Neuronal stem cell (in vitro differentiated cells): ENCODE data around the gene AOAH.

Experiments used
- DNase-seq: peaks from one replicate; pipeline ENCODE4 v3.0.0-alpha.2; 2013; ENCODE audit warnings: low spot score
- H2AFZ ChIP-seq: one replicate; pipeline ENCODE4 v1.6.1; 2013; ENCODE audit warnings: mild to moderate bottlenecking, low read length, inconsistent platforms
- H2AK5ac ChIP-seq: 2 replicates; pipeline ENCODE4 v1.6.1; 2013; ENCODE audit warnings: low read depth, mild to moderate bottlenecking, inconsistent platforms, low read length, moderate library complexity, mixed read lengths
- H2BK120ac ChIP-seq: 2 replicates; pipeline ENCODE4 v1.6.1; 2013; ENCODE audit warnings: low read depth, mild to moderate bottlenecking, inconsistent platforms, low read length, moderate library complexity, mixed read lengths
- H2BK12ac ChIP-seq: one replicate; pipeline ENCODE4 v1.6.1; 2013; ENCODE audit warnings: low read length, inconsistent platforms
- H2BK15ac ChIP-seq: 2 replicates; pipeline ENCODE4 v1.6.1; 2013; ENCODE audit warnings: mild to moderate bottlenecking, low read length, inconsistent platforms, mixed read lengths
- H2BK5ac ChIP-seq: one replicate; pipeline ENCODE4 v1.6.1; 2013; ENCODE audit warnings: inconsistent platforms, mild to moderate bottlenecking, low read length, moderate library complexity
- H3K14ac ChIP-seq: one replicate; pipeline ENCODE4 v1.6.1; 2013; ENCODE audit warnings: low read length, inconsistent platforms
- H3K18ac ChIP-seq: 2 replicates; pipeline ENCODE4 v1.6.1; 2013; ENCODE audit warnings: low read length, inconsistent platforms
- H3K23ac ChIP-seq: 2 replicates; pipeline ENCODE4 v1.6.1; 2013; ENCODE audit warnings: low read depth, mild to moderate bottlenecking, mixed read lengths, low read length, inconsistent platforms; ENCODE audit not compliant: poor library complexity
- H3K27ac ChIP-seq: replicated peaks from 3 replicates; pipeline ENCODE4 v1.5.1; 2013; ENCODE audit warnings: low read length, inconsistent platforms
- H3K27me3 ChIP-seq, 3 experiments: 2 replicates each; pipeline ENCODE4 v1.6.1; 2013; ENCODE audit warnings: low read length in 3 of 3, mild to moderate bottlenecking in 2 of 3, inconsistent platforms in 1 of 3, low read depth in 1 of 3, mixed read lengths in 1 of 3, moderate library complexity in 1 of 3; ENCODE audit not compliant: control insufficient read depth in 3 of 3, insufficient read depth in 3 of 3
- H3K36me3 ChIP-seq, 2 donors: replicated peaks in 1 of 2; 2 replicates each; pipeline ENCODE4 v1.6.1; 2013; ENCODE audit warnings: low read length in 2 of 2; ENCODE audit not compliant: control insufficient read depth in 2 of 2, insufficient read depth in 2 of 2
- H3K4ac ChIP-seq: 2 replicates; pipeline ENCODE4 v1.6.1; 2013; ENCODE audit warnings: inconsistent platforms, mild to moderate bottlenecking, low read length, moderate library complexity
- H3K4me1 ChIP-seq, 2 donors: 1 replicate in 1 of 2; 2 replicates in 1 of 2; pipeline ENCODE4 v1.6.1; 2013; ENCODE audit warnings: low read length in 2 of 2, low read depth in 1 of 2; ENCODE audit not compliant: control insufficient read depth in 2 of 2, insufficient read depth in 1 of 2
- H3K4me2 ChIP-seq: one replicate; pipeline ENCODE4 v1.6.1; 2013; ENCODE audit warnings: mild to moderate bottlenecking, low read length, inconsistent platforms; ENCODE audit not compliant: insufficient read depth, poor library complexity, severe bottlenecking
- H3K4me3 ChIP-seq, 2 donors: 2 replicates each; pipeline ENCODE4 v1.5.1; 2013; ENCODE audit warnings: low read length in 2 of 2, mild to moderate bottlenecking in 2 of 2, inconsistent platforms in 1 of 2, moderate library complexity in 1 of 2
- H3K79me1 ChIP-seq: one replicate; pipeline ENCODE4 v1.6.1; 2013; ENCODE audit warnings: low read depth, mild to moderate bottlenecking, inconsistent platforms, low read length, moderate library complexity
- H3K9ac ChIP-seq: one replicate; pipeline ENCODE4 v1.6.1; 2013; ENCODE audit warnings: mild to moderate bottlenecking, low read depth, low read length, inconsistent platforms; ENCODE audit not compliant: poor library complexity
- H3K9me3 ChIP-seq, 2 donors: replicated peaks in 1 of 2; 2 replicates each; pipeline versions ENCODE3 to v1.6.1; 2013; ENCODE audit warnings: low read length in 2 of 2, mild to moderate bottlenecking in 2 of 2, inconsistent platforms in 1 of 2, low read depth in 1 of 2, mixed read lengths in 1 of 2, moderate library complexity in 1 of 2; ENCODE audit not compliant: control insufficient read depth in 2 of 2, insufficient read depth in 1 of 2
- H4K8ac ChIP-seq: one replicate; pipeline ENCODE4 v1.6.1; 2013; ENCODE audit warnings: low read depth, mild to moderate bottlenecking, inconsistent platforms, low read length, moderate library complexity
- H4K91ac ChIP-seq: one replicate; pipeline ENCODE4 v1.6.1; 2013; ENCODE audit warnings: low read length, low read depth, mild to moderate bottlenecking, inconsistent platforms; ENCODE audit not compliant: poor library complexity
- WGBS, 2 donors: extraction: QIAGEN DNeasy Blood & Tissue Kit; methylation state at CpG; one replicate each; pipeline ENCODE4 v1.1.7; 2013; ENCODE audit warnings: missing lambda C conversion rate in 2 of 2, mixed read lengths in 1 of 2; ENCODE audit not compliant: insufficient read length in 2 of 2, insufficient replicate concordance in 1 of 2; ENCODE audit errors: extremely low coverage in 2 of 2; 5-methylcytosine and 5-hydroxymethylcytosine counted together

AOAH gene

GRCh38 chr7:36690041-36690440, 34.3 kb downstream of the AOAH start:
- H2BK15ac ChIP-seq = no peak overlapping the region
- no peak overlapping the region for H2AK5ac ChIP-seq
- no peaks in the 10 kb centered on the region for H3K9me3 ChIP-seq
- no peak overlapping the region for H2BK5ac ChIP-seq
- H3K36me3 ChIP-seq = no peaks in the 10 kb centered on the region
- H2BK120ac ChIP-seq = no peak overlapping the region
- H3K14ac ChIP-seq = no peak overlapping the region
- no peak overlapping the region for H4K91ac ChIP-seq
- no peak overlapping the region for H2AFZ ChIP-seq
- H3K27ac ChIP-seq = no peak overlapping the region
- H3K27me3 ChIP-seq = no peaks in the 10 kb centered on the region
- no CpG with 5 or more reads among the region's 4 CpGs for WGBS, 2 donors
- no peak overlapping the region for H4K8ac ChIP-seq
- H3K4ac ChIP-seq = no peak overlapping the region
- no peaks in the 10 kb centered on the region for H3K79me1 ChIP-seq
- no peak overlapping the region for H3K23ac ChIP-seq
- H3K4me2 ChIP-seq = no peak overlapping the region
- peaks cover 0 to 1% of the 10 kb centered on the region in 2 donors for H3K4me1 ChIP-seq
- no peak for DNase-seq
- H3K4me3 ChIP-seq = no peak overlapping the region
- H2BK12ac ChIP-seq = no peak overlapping the region
- H3K18ac ChIP-seq = no peak overlapping the region
- no peak overlapping the region for H3K9ac ChIP-seq

- Histone ChIP-seq H3K9ac (no peak overlapping the region), H3K4me3 (no peak overlapping the region), H3K4ac (no peak overlapping the region), H2BK5ac (no peak overlapping the region), H3K4me2 (no peak overlapping the region), H3K9me3 (no peaks in the 10 kb centered on the region), H2BK15ac (no peak overlapping the region), H3K79me1 (no peaks in the 10 kb centered on the region), H2BK120ac (no peak overlapping the region), H4K8ac (no peak overlapping the region), H2AK5ac (no peak overlapping the region), H3K23ac (no peak overlapping the region), H4K91ac (no peak overlapping the region), H2BK12ac (no peak overlapping the region), H2AFZ (peak overlapping the region; percentile 15), H3K18ac (no peak overlapping the region), H3K36me3 (no peaks in the 10 kb centered on the region), H3K27me3 (no peaks in the 10 kb centered on the region), H3K4me1 (peaks cover 0 to 1% of the 10 kb centered on the region in 2 donors), H3K27ac (no peak overlapping the region), H3K14ac (no peak overlapping the region)
- DNase-seq = no peak
- no CpG with 5 or more reads among the region's 5 CpGs for WGBS, 2 donors
These were observed 37.8 kb downstream of the AOAH start for GRCh38 chr7:36686499-36686898.

- Histone ChIP-seq H3K4ac (no peak overlapping the region), H4K8ac (no peak overlapping the region), H2BK120ac (no peak overlapping the region), H3K4me2 (no peak overlapping the region), H3K18ac (no peak overlapping the region), H2AFZ (no peak overlapping the region), H3K27me3 (no peaks in the 10 kb centered on the region), H4K91ac (no peak overlapping the region), H3K23ac (no peak overlapping the region), H3K14ac (no peak overlapping the region), H3K4me1 (peaks cover 0 to 1% of the 10 kb centered on the region in 2 donors), H2BK12ac (no peak overlapping the region), H3K79me1 (no peaks in the 10 kb centered on the region), H3K27ac (no peak overlapping the region), H3K36me3 (no peaks in the 10 kb centered on the region), H2AK5ac (no peak overlapping the region), H3K9ac (no peak overlapping the region), H2BK15ac (no peak overlapping the region), H3K9me3 (no peaks in the 10 kb centered on the region), H2BK5ac (no peak overlapping the region), H3K4me3 (no peak overlapping the region)
- DNase-seq = no peak
- no CpG with 5 or more reads among the region's 3 CpGs for WGBS, 2 donors
These were observed 39.3 kb downstream of the AOAH start for GRCh38 chr7:36684954-36685353.

GRCh38 chr7:36683695-36684357, 40.5 kb downstream of the AOAH start:
- peak overlapping the region; percentile 31 for H2AFZ ChIP-seq
- H2BK120ac ChIP-seq = no peak overlapping the region
- H3K18ac ChIP-seq = no peak overlapping the region
- H3K4ac ChIP-seq = no peak overlapping the region
- H2AK5ac ChIP-seq = no peak overlapping the region
- no peaks in the 10 kb centered on the region for H3K36me3 ChIP-seq
- no peak overlapping the region for H3K23ac ChIP-seq
- no peak overlapping the region for H3K27ac ChIP-seq
- H3K79me1 ChIP-seq = no peaks in the 10 kb centered on the region
- H3K9me3 ChIP-seq = no peaks in the 10 kb centered on the region
- no peak overlapping the region for H3K14ac ChIP-seq
- DNase-seq = no peak
- no peak overlapping the region for H4K8ac ChIP-seq
- no peak overlapping the region for H2BK12ac ChIP-seq
- H2BK5ac ChIP-seq = no peak overlapping the region
- no peak overlapping the region for H3K4me3 ChIP-seq
- WGBS, 2 donors = no CpG with 5 or more reads among the region's 4 CpGs
- no peak overlapping the region for H3K9ac ChIP-seq
- no peaks in the 10 kb centered on the region for H3K27me3 ChIP-seq
- no peak overlapping the region for H3K4me2 ChIP-seq
- no peak overlapping the region for H4K91ac ChIP-seq
- H2BK15ac ChIP-seq = no peak overlapping the region
- peaks cover 0 to 1% of the 10 kb centered on the region in 2 donors for H3K4me1 ChIP-seq
